CD4-positive, alpha-beta T cell treated with Interleukin-17A for 1 hour (primary cell): Measurements from ENCODE around the gene SPON2.

Source experiments
- DNase-seq: peaks from one replicate; pipeline ENCODE4 v3.0.0-alpha.2; 2020

The SPON2 gene

GRCh38 chr4:1208266-1208961, 36.0 kb upstream of the SPON2 start:
- no peak for DNase-seq

- DNase-seq: no peak
Observed at GRCh38 chr4:1207603-1208265, 35.4 kb upstream of the SPON2 start.

- no peak for DNase-seq
Observed at GRCh38 chr4:1207157-1207470, 34.7 kb upstream of the SPON2 start.

- no peak for DNase-seq
Observed at GRCh38 chr4:1206299-1207156, 34.1 kb upstream of the SPON2 start.

GRCh38 chr4:1205586-1206298, 33.4 kb upstream of the SPON2 start:
- DNase-seq: no peak

- DNase-seq: no peak
Observed at GRCh38 chr4:1204828-1205585, 32.6 kb upstream of the SPON2 start.

- no peak for DNase-seq
Observed at GRCh38 chr4:1204286-1204827, 32.0 kb upstream of the SPON2 start.

- DNase-seq: no peak
Observed at GRCh38 chr4:1203026-1203616, 30.7 kb upstream of the SPON2 start.

- no peak for DNase-seq
Observed at GRCh38 chr4:1202526-1203011, 30.2 kb upstream of the SPON2 start.

GRCh38 chr4:1201851-1202525, 29.6 kb upstream of the SPON2 start:
- peak; percentile 90 for DNase-seq

GRCh38 chr4:1200425-1201035, 28.1 kb upstream of the SPON2 start:
- DNase-seq: peak; percentile 23

- no peak for DNase-seq
Observed at GRCh38 chr4:1199556-1200331, 27.4 kb upstream of the SPON2 start.

GRCh38 chr4:1198098-1198844, 25.9 kb upstream of the SPON2 start:
- DNase-seq: no peak

- no peak for DNase-seq
Observed at GRCh38 chr4:1196421-1197183, 24.2 kb upstream of the SPON2 start.

GRCh38 chr4:1195891-1196401, 23.6 kb upstream of the SPON2 start:
- no peak for DNase-seq

GRCh38 chr4:1195109-1195671, 22.8 kb upstream of the SPON2 start:
- DNase-seq: no peak
